ENCODE results near the gene NMRAL1.

NMRAL1 gene

GRCh38 chr16:4501071-4501478 lies 26.6 kb upstream of the NMRAL1 start:
- DNase-seq, result no peak

GRCh38 chr16:4500272-4500671 lies 25.8 kb upstream of the NMRAL1 start:
- no peak for DNase-seq

GRCh38 chr16:4499196-4499555 lies 24.8 kb upstream of the NMRAL1 start:
- no peak for DNase-seq

- no peak for DNase-seq
These were observed 24.2 kb upstream of the NMRAL1 start for GRCh38 chr16:4498546-4499195.

- no peak for DNase-seq
These were observed 21.9 kb upstream of the NMRAL1 start for GRCh38 chr16:4496305-4496704.

GRCh38 chr16:4495766-4496165 lies 21.3 kb upstream of the NMRAL1 start:
- no peak for DNase-seq

GRCh38 chr16:4494746-4495490 lies 20.5 kb upstream of the NMRAL1 start:
- no peak for DNase-seq

- DNase-seq, result no peak
These were observed 17.5 kb upstream of the NMRAL1 start for GRCh38 chr16:4491898-4492297.

- no peak for DNase-seq
These were observed 14.6 kb upstream of the NMRAL1 start for GRCh38 chr16:4489030-4489429.

GRCh38 chr16:4488499-4488967 lies 14.1 kb upstream of the NMRAL1 start:
- DNase-seq, result no peak

GRCh38 chr16:4487955-4488498 lies 13.6 kb upstream of the NMRAL1 start:
- DNase-seq, result no peak

GRCh38 chr16:4486126-4486893 lies 11.9 kb upstream of the NMRAL1 start:
- DNase-seq, result no peak

GRCh38 chr16:4481963-4482362 lies 7.5 kb upstream of the NMRAL1 start:
- no peak for DNase-seq

- no peak for DNase-seq
These were observed 7.1 kb upstream of the NMRAL1 start for GRCh38 chr16:4481526-4481925.

- no peak for DNase-seq
These were observed 3.5 kb upstream of the NMRAL1 start for GRCh38 chr16:4477966-4478365.

- peak; percentile 92 for DNase-seq
These were observed 1.7 kb upstream of the NMRAL1 start, which contains the start of gene HMOX2 for GRCh38 chr16:4475880-4476788. Gene HMOX2 (plus strand): TSS chr16:4476398. CDS start chr16:4505525, 29,127 bp downstream.

- no peak for DNase-seq
These were observed 1.5 kb downstream of the NMRAL1 start for GRCh38 chr16:4472880-4473279.

- DNase-seq, result no peak
These were observed 2.6 kb downstream of the NMRAL1 start for GRCh38 chr16:4471869-4472268.

- no peak for DNase-seq
These were observed 5.5 kb downstream of the NMRAL1 start for GRCh38 chr16:4468972-4469371.

GRCh38 chr16:4467916-4468315 lies 6.5 kb downstream of the NMRAL1 start:
- DNase-seq, result no peak

GRCh38 chr16:4465977-4466779 lies 8.2 kb downstream of the NMRAL1 start:
- peak; percentile 26 for DNase-seq

Data from activated naive CD4-positive, alpha-beta T cell treated with anti-CD3 and anti-CD28 coated beads, Interleukin-2, amount 50 U/mL, for 16 hours (primary cell).